Panc1 (cell line): ENCODE data around the gene SLC6A17. TPM values are rescaled to one million over a fixed set of nuclear protein-coding genes. Genes with fewer than 3 reads are reported as not detected.

Experiments
- ATAC-seq: fragments of 200-7000 bp; cut with Tn5 transposase; 2 replicates; pipeline ENCODE4 v1.9.1; 2020; ENCODE audit warnings: mild to moderate bottlenecking, moderate library complexity
- BruUV-seq: library from RNA; stranded (reverse); fragments of 400-500 nt; replicated peaks from 2 replicates; lab custom pipeline; 2021; lab: Mats Ljungman, UMichigan
- CTCF ChIA-PET: fragments of 300-600 bp; sonication (Branson Sonifier 250); formaldehyde crosslinking; loops from one replicate; lab custom pipeline; 2022; ENCODE audit warnings: antibody characterized with exemption; lab: Charles Lee
- POLR2A ChIA-PET: fragments of 300-600 bp; sonication (Branson Sonifier 250); formaldehyde crosslinking; loops from one replicate; lab custom pipeline; 2022; ENCODE audit warnings: antibody characterized with exemption; lab: Charles Lee
- DNase-seq: peaks from one replicate; pipeline ENCODE4 v3.0.0-alpha.2; 2010; ENCODE audit warnings: low read depth, low spot score
- H3K27ac ChIP-seq: 2 replicates; pipeline ENCODE4 v1.5.1; 2011; ENCODE audit warnings: mild to moderate bottlenecking, low read length, inconsistent platforms
- H3K27me3 ChIP-seq: fragments of 200-500 bp; sonication (Bioruptor generic); 2 replicates; pipeline ENCODE4 v1.6.0; 2014; ENCODE audit warnings: low read length, inconsistent platforms; ENCODE audit not compliant: control insufficient read depth, insufficient read depth
- H3K36me3 ChIP-seq: fragments of 200-500 bp; sonication (Bioruptor generic); 2 replicates; pipeline ENCODE4 v1.5.1; 2014; ENCODE audit warnings: inconsistent platforms, mild to moderate bottlenecking, low read length, moderate library complexity; ENCODE audit not compliant: control insufficient read depth, insufficient read depth
- H3K4me1 ChIP-seq: 2 replicates; pipeline ENCODE4 v1.5.1; 2011; ENCODE audit warnings: inconsistent platforms, mild to moderate bottlenecking, low read length, moderate library complexity; ENCODE audit not compliant: control insufficient read depth, insufficient read depth
- H3K4me3 ChIP-seq, 2 experiments: 2 replicates each; pipeline ENCODE4 v1.5.1; 2011 to 2012; ENCODE audit warnings: low read depth in 2 of 2, low read length in 2 of 2, mild to moderate bottlenecking in 2 of 2, inconsistent platforms in 1 of 2, moderate library complexity in 1 of 2
- H3K9me3 ChIP-seq: fragments of 200-500 bp; sonication (Bioruptor generic); 2 replicates; pipeline ENCODE4 v1.5.1; 2014; ENCODE audit warnings: low read depth, mild to moderate bottlenecking, inconsistent platforms, low read length, moderate library complexity; ENCODE audit not compliant: control insufficient read depth, insufficient read depth
- POLR2AphosphoS5 ChIP-seq: IDR thresholded peaks from 2 replicates; pipeline ENCODE4 v1.6.1; 2012; ENCODE audit warnings: mild to moderate bottlenecking, low read depth, low read length, moderate library complexity
- REST ChIP-seq, 2 experiments: IDR thresholded peaks; 2 replicates each; pipeline ENCODE4 v1.6.1; 2011 to 2012; ENCODE audit warnings: low read depth in 2 of 2, control low read depth in 1 of 2, low read length in 1 of 2, mild to moderate bottlenecking in 1 of 2, moderate library complexity in 1 of 2; ENCODE audit not compliant: insufficient read depth in 1 of 2
- SIN3A ChIP-seq: IDR thresholded peaks from 2 replicates; pipeline ENCODE4 v1.6.1; 2012; ENCODE audit warnings: low read depth, mild to moderate bottlenecking, low read length, moderate library complexity, borderline replicate concordance; ENCODE audit not compliant: insufficient read depth
- TCF7L2 ChIP-seq: IDR thresholded peaks from 2 replicates; pipeline ENCODE4 v1.6.1; 2011; ENCODE audit warnings: mild to moderate bottlenecking, low read depth, low read length, inconsistent platforms
- in situ Hi-C: cut with HindIII; loops from 2 replicates; pipeline ENCODE4 v1.10.0; 2016; ENCODE audit warnings: low sequenced_read_pairs, low pct_unique_long_range_greater_than_20kb
- intact Hi-C: fragments of 100-400 bp; cut with micrococcal nuclease; formaldehyde crosslinking; loops from one replicate; pipeline ENCODE4 v1.10.0; 2022; ENCODE audit not compliant: unreplicated experiment
- total RNA-seq: library from RNA; stranded (reverse); gene quantifications from one replicate; pipeline ENCODE4 v1.2.1, GENCODE V29; 2021; ENCODE audit not compliant: unreplicated experiment
- TF ChIP-seq, protein P1 (sequence below): fragments of 450-650 bp; IDR thresholded peaks from 2 replicates; pipeline ENCODE4 v1.5.1; 2017; ENCODE audit warnings: mild to moderate bottlenecking

Gene SLC6A17
- total RNA-seq, 1 experiment from 2014 or later = 5.7 TPM

DNA sequence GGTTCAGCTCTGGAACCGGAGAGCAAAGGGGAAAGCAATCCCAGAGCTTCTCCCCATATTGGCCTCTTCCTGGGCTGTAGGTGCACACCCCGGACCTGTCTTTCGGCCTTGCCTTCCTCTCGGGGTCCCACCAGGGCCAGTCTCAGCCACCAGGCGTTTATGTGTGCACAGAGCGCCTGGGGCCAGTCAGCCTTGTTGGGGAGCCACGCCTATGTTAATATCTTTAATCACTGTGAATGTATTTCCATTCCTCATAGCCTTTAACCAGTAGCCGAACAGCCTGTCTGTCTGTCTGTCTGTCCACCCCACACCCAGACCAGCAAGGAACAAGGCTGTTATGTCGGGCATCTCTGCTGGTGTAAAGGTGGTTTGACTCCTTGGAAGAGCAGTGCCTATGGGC is 78.6 kb downstream of the SLC6A17 start:
- Histone ChIP-seq H3K9me3 (no peaks in the 10 kb centered on the region), H3K36me3 (no peaks in the 10 kb centered on the region), H3K4me3 (no peak overlapping the region), H3K4me1 (peaks cover 10% of the 10 kb centered on the region), H3K27ac (no peak overlapping the region), H3K27me3 (no peaks in the 10 kb centered on the region)
- intact Hi-C loops (no loop called here), in situ Hi-C loops (no loop called here)
- TF ChIP-seq TCF7L2 (no peak), SIN3A (no peak)
- TF ChIP-seq, protein P1, sequence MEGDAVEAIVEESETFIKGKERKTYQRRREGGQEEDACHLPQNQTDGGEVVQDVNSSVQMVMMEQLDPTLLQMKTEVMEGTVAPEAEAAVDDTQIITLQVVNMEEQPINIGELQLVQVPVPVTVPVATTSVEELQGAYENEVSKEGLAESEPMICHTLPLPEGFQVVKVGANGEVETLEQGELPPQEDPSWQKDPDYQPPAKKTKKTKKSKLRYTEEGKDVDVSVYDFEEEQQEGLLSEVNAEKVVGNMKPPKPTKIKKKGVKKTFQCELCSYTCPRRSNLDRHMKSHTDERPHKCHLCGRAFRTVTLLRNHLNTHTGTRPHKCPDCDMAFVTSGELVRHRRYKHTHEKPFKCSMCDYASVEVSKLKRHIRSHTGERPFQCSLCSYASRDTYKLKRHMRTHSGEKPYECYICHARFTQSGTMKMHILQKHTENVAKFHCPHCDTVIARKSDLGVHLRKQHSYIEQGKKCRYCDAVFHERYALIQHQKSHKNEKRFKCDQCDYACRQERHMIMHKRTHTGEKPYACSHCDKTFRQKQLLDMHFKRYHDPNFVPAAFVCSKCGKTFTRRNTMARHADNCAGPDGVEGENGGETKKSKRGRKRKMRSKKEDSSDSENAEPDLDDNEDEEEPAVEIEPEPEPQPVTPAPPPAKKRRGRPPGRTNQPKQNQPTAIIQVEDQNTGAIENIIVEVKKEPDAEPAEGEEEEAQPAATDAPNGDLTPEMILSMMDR = no peak
- no peak for DNase-seq
- no TSS peak for BruUV-seq
- POLR2A ChIA-PET = interaction anchor here (0.6 kb wide), 1 partner anchor 63 kb away, joined by 8 read pairs; no protein-coding TSS in a partner anchor
- ATAC-seq = no peak
- CTCF ChIA-PET = no interaction called here

DNA sequence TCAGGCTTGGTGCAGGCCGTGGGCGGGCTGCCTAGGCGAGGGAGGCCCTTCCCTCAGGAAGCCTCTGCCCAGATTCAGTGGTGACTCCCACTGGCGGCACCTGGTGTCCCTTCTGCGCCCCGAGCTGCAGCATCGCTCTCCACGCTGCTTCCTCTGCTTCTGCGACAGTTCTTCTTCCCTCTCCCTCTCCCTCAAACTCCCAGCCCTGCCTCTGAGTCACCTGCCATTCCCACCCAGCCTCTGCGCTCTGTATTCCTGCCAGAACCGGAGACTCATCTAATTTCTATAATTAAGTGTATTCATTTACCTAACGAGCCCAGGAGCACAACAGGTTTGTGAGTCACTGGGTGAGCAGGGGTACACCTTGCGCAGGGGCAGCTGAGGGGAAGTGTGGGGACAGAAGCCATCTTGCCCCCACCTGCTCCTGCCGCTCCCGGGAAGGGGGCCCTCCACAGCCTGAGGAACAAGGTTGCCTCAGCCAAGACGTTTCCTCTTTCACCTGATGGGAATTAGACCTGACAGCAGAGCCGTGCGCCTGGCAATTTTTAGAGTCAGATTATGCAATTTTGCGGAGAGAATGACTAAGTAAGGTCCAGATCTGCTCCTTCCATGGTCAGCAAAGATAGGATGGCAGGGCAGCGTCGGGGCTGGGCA is 79.2 kb downstream of the SLC6A17 start:
- H3K4me3 ChIP-seq = no peak overlapping the region
- no peaks in the 10 kb centered on the region for H3K9me3 ChIP-seq
- TF ChIP-seq, protein P1 = no peak
- TF ChIP-seq SIN3A (no peak), TCF7L2 (no peak), REST (IDR thresholded peaks at IDR 0.05; ENCODE audit: insufficient read depth in 1 of 2, low read depth in 2 of 2, low read length in 1 of 2) (no peak), POLR2AphosphoS5 (no peak)
- H3K4me1 ChIP-seq = peaks cover 6% of the 10 kb centered on the region
- intact Hi-C loops (no loop called here), in situ Hi-C loops (no loop called here)
- H3K27ac ChIP-seq = no peak overlapping the region
- DNase-seq (no peak), ATAC-seq (no peak)
- CTCF ChIA-PET = interaction anchor here (0.5 kb wide), 1 partner anchor 30 kb away, joined by 4 read pairs; no protein-coding TSS in a partner anchor
- no peaks in the 10 kb centered on the region for H3K27me3 ChIP-seq
- H3K36me3 ChIP-seq = no peaks in the 10 kb centered on the region
- no TSS peak for BruUV-seq
- POLR2A ChIA-PET = no interaction called here
